Mucosa of stomach (tissue), 1 donor: Measurements from ENCODE around the gene PIH1D1.

Experiments
- H3K27me3 ChIP-seq: one replicate; pipeline ENCODE4 v1.7.0; 2013; ENCODE audit warnings: mild to moderate bottlenecking, low read length; ENCODE audit not compliant: control insufficient read depth, insufficient read depth
- H3K36me3 ChIP-seq: one replicate; pipeline ENCODE4 v1.7.0; 2013; ENCODE audit warnings: low read length; ENCODE audit not compliant: control insufficient read depth, insufficient read depth
- H3K4me1 ChIP-seq: one replicate; pipeline ENCODE4 v1.7.0; 2013; ENCODE audit warnings: mild to moderate bottlenecking, low read length; ENCODE audit not compliant: control insufficient read depth, insufficient read depth
- H3K4me3 ChIP-seq: one replicate; pipeline ENCODE4 v1.7.0; 2013; ENCODE audit warnings: low read length
- H3K9ac ChIP-seq: one replicate; pipeline ENCODE4 v1.7.0; 2013; ENCODE audit warnings: mild to moderate bottlenecking, low read length, moderate library complexity
- H3K9me3 ChIP-seq: one replicate; pipeline ENCODE4 v1.7.0; 2013; ENCODE audit warnings: mild to moderate bottlenecking, low read length, moderate library complexity; ENCODE audit not compliant: control insufficient read depth
- donor health status: Pancreatic carcinoma.

PIH1D1 gene

DNA sequence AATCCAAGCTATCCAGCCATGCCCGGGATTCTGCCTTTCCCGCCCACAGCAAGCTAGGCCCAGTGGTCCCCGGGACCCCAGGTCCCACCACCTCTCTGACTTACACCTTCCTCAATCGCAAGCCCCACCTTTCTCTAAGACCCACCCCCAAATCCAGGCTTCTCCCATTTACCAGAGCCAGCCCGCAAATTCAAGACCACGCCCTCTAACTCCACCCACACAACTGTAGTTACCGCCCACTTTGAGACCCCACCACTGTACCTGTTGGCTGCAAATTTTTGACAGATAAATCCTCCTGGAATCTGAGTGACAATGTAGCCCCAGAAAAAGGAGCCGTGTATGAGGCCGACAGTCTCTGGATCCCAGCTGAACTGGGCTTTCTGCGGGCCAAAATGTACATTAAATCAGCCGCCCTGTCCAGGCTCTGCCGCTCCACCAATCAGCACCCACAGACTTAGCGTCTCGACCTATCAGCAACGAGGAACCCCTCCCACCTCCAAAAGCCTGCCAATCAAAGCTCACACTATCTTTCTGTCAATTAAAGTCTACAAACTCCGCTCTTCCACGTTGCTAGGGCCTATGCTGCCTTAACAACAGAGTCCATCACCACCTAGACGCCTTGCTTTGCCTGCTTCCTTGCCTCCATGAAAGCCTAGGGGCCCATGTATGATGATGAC lies 16.6 kb downstream of the PIH1D1 start:
- no peaks in the 10 kb centered on the region for H3K36me3 ChIP-seq
- no peak overlapping the region for H3K9ac ChIP-seq
- no peak overlapping the region for H3K4me3 ChIP-seq
- no peaks in the 10 kb centered on the region for H3K4me1 ChIP-seq
- no peaks in the 10 kb centered on the region for H3K9me3 ChIP-seq
- peaks cover 99% of the 10 kb centered on the region for H3K27me3 ChIP-seq

DNA sequence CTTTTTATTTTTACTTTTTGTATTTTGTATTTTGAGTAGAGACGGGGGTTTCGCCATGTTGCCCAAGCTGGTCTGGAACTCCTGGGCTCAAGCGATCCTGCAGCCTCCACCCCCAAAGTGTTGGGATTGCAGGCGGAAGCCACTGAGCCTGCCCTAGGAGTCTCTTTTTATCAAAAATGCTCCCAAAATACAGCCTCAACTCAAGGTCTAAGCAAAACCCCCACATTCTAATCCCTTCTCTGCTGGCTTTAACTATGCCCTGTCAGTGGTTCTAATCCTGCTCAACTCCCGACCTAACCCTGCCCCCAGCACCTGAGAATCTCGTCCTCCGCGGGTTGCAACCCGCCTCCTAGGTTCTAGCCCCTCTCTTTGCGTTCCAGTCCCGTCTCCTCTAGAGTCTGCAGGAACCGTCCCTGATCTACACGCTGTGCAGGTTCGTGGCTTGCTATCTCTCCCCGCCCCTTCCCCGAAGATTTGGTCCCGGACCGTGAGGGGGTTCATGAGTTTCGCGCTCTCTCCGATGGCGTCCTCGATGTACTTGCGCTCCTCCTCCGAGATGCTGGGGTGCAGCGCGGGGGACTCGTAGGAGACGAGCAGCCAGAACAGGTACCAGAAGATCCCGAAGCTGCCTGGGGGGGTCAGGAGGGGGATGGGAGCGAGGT lies 18.2 kb downstream of the PIH1D1 start:
- no peak overlapping the region for H3K4me3 ChIP-seq
- peaks cover 99% of the 10 kb centered on the region for H3K27me3 ChIP-seq
- H3K4me1 ChIP-seq: peaks cover 1% of the 10 kb centered on the region
- H3K9me3 ChIP-seq: no peaks in the 10 kb centered on the region
- H3K9ac ChIP-seq: no peak overlapping the region
- no peaks in the 10 kb centered on the region for H3K36me3 ChIP-seq

DNA sequence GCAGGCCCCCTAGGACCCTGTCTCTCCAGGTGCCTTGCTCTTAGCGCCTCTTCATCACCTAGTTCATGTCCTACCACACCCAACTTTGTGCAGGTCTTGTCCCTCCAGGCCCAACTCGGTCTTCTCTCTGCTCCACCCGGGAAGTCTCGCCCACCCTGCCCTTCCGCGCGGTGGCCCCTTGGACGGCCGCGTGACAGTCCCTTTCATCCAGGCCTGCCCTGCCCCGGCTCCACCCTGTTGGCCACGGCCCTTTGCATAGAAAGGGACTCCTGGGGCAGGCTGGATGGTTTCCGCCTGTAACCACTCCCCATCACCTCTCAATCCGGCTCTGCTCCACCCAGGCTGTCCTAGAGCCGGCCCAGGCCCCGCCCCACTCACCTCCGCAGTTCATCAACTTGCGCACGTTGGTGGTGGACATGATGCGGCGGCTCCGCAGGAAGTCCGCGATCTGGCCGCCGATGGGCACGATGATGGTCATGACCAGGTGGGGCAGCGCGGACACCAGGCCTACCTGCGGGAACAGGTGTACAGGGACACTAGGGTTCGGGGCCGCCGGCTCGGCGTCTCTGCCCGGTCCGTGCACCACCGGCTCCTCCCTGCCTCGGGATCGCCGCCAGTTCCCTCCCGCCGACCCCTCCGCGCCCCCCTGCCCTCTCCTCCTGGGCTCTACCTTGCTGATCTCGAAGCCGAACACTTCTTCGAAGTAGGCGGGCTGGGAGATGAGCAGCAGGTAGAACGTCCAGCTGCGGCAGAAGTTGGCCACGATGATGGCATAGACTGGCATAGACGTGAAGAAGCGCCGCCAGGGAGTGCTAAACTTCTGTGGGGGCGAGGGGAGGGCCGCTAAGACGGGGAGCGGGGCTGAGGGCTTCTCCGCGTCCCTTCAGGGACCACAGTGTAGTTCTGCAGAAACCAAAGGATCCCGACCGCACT lies 19.2 kb downstream of the PIH1D1 start:
- H3K9me3 ChIP-seq: no peaks in the 10 kb centered on the region
- no peak overlapping the region for H3K4me3 ChIP-seq
- H3K9ac ChIP-seq: no peak overlapping the region
- peaks cover 8% of the 10 kb centered on the region for H3K4me1 ChIP-seq
- peaks cover 99% of the 10 kb centered on the region for H3K27me3 ChIP-seq
- no peaks in the 10 kb centered on the region for H3K36me3 ChIP-seq

DNA sequence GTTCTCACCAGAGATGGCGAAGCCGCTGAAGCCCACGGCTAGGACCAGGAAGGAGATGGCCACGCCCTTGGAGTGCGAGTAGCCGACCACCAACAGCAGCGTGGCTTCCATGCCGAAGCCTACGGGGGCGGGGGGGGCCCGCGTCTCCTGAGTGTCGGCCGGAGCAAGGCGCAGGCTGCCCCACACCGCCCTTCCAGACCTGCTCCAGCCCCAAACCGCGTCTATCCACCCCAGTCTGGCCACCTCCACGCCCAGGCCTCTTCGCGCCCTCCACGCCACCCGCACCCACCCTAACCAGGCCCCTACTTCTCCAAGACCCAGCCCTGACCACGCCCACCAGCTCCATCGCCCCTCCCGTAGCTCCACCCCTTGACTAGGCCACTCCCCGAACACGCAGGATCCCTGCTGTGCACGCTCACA lies 20.3 kb downstream of the PIH1D1 start:
- Histone ChIP-seq H3K9ac (no peak overlapping the region), H3K4me3 (no peak overlapping the region), H3K9me3 (no peaks in the 10 kb centered on the region), H3K36me3 (no peaks in the 10 kb centered on the region), H3K4me1 (peaks cover 8% of the 10 kb centered on the region), H3K27me3 (peaks cover 99% of the 10 kb centered on the region)

DNA sequence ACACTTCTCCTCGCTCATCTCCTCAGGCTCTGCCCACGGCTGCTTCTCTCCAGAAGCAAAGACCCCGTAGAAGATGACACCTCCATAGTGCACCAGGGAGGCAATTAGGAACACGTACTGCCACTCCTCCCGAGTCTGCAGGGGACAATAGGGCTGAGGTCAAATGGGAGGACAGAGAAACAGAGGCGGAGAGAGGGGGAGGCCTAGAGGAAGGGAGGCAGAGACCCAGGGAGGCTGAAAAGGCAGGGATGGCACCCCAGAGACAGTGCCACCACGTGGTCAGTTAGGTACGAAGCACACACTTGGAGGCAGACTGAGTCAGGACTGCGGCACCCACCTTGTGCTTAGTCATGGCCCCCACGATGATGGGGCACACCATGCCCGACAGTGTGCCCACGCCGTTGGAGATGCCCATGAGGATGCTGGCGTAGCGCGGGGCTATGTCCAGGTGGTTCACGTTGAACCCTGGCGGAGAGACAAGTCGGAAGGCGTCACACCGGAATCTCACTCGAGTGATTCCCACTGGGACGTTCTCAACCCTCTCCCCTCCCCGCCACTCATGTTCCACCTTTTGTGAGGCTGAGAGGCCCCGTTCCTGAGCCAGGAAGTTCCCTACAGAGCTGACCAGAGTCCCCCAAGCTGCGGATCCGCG lies 20.8 kb downstream of the PIH1D1 start:
- H3K4me3 ChIP-seq: no peak overlapping the region
- peaks cover 8% of the 10 kb centered on the region for H3K4me1 ChIP-seq
- H3K9me3 ChIP-seq: no peaks in the 10 kb centered on the region
- no peak overlapping the region for H3K9ac ChIP-seq
- H3K36me3 ChIP-seq: no peaks in the 10 kb centered on the region
- peaks cover 99% of the 10 kb centered on the region for H3K27me3 ChIP-seq

DNA sequence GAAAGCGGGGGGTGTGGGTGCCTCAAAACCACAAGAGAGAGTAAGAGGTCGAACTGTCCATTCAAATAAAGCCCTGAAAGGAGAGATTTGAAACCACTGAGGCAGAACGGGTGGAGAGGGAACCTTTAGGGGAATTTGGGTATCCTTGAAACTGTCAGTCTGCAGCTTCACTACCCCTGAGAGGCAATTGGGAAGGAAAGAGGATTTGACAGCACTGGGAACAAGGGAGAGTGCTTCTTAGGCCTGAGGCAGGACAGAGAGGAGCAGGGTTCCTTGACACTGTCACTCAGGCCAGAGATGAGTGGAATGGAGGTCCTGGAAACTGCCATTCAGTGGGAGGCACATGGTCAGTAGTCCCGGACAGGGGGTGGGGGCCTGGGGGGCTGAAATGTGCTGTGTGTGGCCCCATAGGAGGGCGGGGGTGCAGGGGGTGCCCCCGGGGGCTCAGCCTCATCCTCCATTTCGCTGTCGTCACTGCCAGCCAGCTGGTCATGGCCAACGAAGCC lies 21.4 kb downstream of the PIH1D1 start:
- Histone ChIP-seq H3K9ac (no peak overlapping the region), H3K4me1 (peaks cover 8% of the 10 kb centered on the region), H3K4me3 (no peak overlapping the region), H3K9me3 (no peaks in the 10 kb centered on the region), H3K36me3 (no peaks in the 10 kb centered on the region), H3K27me3 (peaks cover 99% of the 10 kb centered on the region)

DNA sequence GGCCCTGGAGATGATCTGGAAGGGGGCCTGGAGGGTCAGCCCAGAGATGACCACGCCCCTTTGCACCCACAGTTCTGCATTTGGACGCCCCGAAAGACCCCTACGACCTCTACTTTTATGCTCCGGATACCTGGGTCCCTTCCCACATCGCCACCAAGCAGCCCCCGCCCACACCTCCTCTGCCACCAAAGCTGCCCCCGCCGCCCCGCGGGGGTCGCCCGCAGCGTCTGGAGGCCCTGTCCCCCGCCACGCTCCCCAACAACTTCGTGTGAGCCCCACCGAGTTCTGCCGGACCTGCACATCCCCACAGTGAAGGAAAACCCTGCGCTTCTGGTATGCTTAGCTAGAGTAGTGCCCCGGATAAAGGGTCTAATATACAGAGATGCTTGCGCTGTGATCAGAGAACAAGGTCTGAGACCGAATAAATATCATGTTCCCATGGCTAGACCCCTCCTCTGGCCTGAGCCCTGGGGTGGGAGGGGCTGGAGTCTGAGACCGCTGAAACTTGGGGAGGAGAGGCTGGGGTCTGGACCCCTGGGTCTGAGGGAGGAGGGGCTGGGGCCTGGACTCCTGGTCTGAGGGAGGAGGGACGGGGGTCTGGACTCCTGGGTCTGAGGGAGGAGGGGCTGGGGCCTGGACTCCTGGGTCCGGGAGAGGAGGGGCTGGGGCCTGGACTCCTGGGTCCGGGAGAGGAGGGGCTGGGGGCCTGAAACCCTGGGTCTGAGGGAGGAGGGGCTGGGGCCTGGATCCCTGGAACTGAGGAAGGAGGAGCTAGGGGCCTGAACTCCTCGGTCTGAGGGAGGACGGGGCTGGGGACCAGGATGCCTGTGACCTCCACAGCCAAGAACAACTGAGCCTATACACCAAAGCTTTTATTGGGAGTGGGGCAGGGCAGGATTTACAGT lies 22.8 kb downstream of the PIH1D1 start:
- Histone ChIP-seq H3K27me3 (peaks cover 97% of the 10 kb centered on the region), H3K4me3 (no peak overlapping the region)

DNA sequence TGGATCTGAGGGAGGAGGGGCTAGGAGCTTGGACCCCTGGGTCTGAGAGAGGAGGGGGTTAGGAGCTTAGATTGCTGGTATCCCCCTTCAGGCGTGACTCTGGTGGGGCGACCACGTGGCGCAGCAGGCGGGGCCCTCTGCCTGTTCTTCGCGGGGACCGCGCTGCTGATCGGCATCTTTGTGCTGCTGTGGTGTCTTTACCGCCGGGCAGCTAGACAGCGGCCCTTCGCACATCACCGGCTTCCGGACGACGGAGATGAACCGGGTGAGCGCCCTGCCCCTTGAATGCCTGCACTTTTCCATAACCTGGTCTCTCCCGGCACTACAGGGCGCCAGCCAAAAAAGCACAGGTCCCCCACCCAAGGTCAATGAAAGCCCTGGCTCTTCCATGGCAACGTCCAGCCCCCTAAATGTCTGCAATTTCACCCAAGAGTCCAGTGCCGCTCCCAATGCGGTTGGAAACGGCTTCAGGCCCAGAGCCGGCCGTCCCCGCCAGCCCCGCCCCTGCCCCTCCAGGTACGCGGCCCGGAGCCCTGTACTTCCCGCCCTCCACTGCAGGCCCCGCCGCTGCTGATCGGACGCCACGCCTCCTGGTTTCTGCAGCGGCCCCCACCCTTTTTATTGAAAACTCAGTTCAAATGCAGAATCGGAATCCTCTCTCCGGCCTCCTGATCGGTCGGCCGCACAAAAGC lies 23.6 kb downstream of the PIH1D1 start:
- peaks cover 8% of the 10 kb centered on the region for H3K4me1 ChIP-seq
- H3K9ac ChIP-seq: no peak overlapping the region
- H3K36me3 ChIP-seq: no peaks in the 10 kb centered on the region
- peaks cover 97% of the 10 kb centered on the region for H3K27me3 ChIP-seq
- no peak overlapping the region for H3K4me3 ChIP-seq
- H3K9me3 ChIP-seq: no peaks in the 10 kb centered on the region

More for the DNA sequence above, 22.8 kb downstream of the PIH1D1 start:
- H3K36me3 ChIP-seq: no peaks in the 10 kb centered on the region
- H3K4me1 ChIP-seq: peaks cover 8% of the 10 kb centered on the region
- no peak overlapping the region for H3K9ac ChIP-seq
- no peaks in the 10 kb centered on the region for H3K9me3 ChIP-seq

DNA sequence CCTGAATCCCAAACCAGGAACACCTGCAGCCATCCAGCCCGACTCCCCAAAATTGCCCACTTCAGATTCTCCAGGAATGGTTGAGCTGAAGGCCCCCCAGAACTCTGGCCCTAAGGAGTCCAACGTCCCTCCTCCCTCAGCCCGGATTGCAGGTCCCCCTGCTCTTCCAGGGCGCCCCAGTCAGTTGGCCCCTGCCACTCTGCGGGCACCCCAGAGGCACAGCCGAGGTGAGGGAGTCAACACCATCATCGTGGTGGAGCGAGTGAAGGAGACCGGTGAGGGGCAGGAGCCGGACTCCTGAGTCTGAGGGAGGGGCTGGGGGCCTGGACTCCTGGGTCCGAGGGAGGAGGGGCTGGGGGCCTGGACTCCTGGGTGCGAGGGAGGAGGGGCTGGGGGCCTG lies 24.3 kb downstream of the PIH1D1 start:
- H3K9me3 ChIP-seq: no peaks in the 10 kb centered on the region
- peaks cover 97% of the 10 kb centered on the region for H3K27me3 ChIP-seq
- H3K9ac ChIP-seq: no peak overlapping the region
- no peak overlapping the region for H3K4me3 ChIP-seq
- no peaks in the 10 kb centered on the region for H3K36me3 ChIP-seq
- peaks cover 8% of the 10 kb centered on the region for H3K4me1 ChIP-seq

DNA sequence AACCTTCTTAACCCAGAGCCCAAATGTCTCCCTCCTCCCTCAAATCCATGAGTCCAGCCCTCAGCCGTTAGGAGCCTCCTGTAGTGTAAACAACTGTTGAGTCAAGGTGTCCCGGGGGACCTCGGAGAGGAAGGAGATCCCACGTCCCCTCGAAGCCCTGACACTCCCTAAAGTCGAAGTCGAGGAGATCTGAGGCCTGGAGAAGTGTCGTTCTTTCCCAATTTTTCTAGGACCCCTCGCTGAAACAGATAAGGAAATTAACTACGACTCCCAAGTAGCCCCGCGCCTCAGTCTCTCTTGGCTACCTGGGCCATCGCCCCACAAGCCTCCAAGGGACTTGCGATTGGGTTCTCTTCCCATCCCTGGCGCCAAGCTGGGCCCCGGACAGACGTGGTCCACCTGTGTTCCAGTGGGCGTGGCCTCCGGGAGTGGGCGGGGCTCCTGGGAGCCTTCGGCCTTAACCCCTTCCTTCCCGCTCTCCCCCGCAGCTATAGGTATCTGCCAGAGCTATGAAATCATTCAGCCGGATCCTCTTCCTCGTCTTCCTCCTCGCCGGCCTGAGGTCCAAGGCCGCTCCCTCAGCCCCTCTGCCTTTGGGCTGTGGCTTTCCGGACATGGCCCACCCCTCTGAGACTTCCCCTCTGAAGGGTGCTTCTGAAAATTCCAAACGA lies 25.6 kb downstream of the PIH1D1 start:
- Histone ChIP-seq H3K9ac (no peak overlapping the region), H3K9me3 (no peaks in the 10 kb centered on the region), H3K4me1 (peaks cover 14% of the 10 kb centered on the region), H3K36me3 (no peaks in the 10 kb centered on the region), H3K4me3 (no peak overlapping the region), H3K27me3 (peaks cover 97% of the 10 kb centered on the region)
